Smooth muscle cell of the brain vasculature (primary cell): ENCODE data around the gene THRB.

Experiments
- DNase-seq: peaks from one replicate; pipeline ENCODE4 v3.0.0-alpha.2; 2012; ENCODE audit warnings: low read depth, low spot score

The THRB gene

GRCh38 chr3:24229468-24230221 lies 265.0 kb downstream of the THRB start:
- DNase-seq, result no peak

GRCh38 chr3:24227635-24228034 lies 267.0 kb downstream of the THRB start:
- no peak for DNase-seq

- no peak for DNase-seq
Measured at GRCh38 chr3:24226397-24226796, 268.3 kb downstream of the THRB start.

- DNase-seq, result no peak
Measured at GRCh38 chr3:24225385-24225950, 269.2 kb downstream of the THRB start.

GRCh38 chr3:24224666-24225384 lies 269.8 kb downstream of the THRB start:
- no peak for DNase-seq

- DNase-seq, result no peak
Measured at GRCh38 chr3:24222165-24222805, 272.4 kb downstream of the THRB start.

GRCh38 chr3:24220859-24221657 lies 273.6 kb downstream of the THRB start:
- DNase-seq, result peak; percentile 59

GRCh38 chr3:24215502-24215901 lies 279.1 kb downstream of the THRB start:
- no peak for DNase-seq

- DNase-seq, result no peak
Measured at GRCh38 chr3:24211381-24211780, 283.3 kb downstream of the THRB start.

GRCh38 chr3:24202071-24202470 lies 292.6 kb downstream of the THRB start:
- DNase-seq, result no peak

GRCh38 chr3:24201301-24201700 lies 293.3 kb downstream of the THRB start:
- no peak for DNase-seq

GRCh38 chr3:24199775-24200247 lies 294.8 kb downstream of the THRB start:
- no peak for DNase-seq

- DNase-seq, result no peak
Measured at GRCh38 chr3:24199300-24199699, 295.4 kb downstream of the THRB start.

GRCh38 chr3:24198728-24199127 lies 295.9 kb downstream of the THRB start:
- no peak for DNase-seq

- DNase-seq, result no peak
Measured at GRCh38 chr3:24197809-24198208, 296.8 kb downstream of the THRB start.

- DNase-seq, result no peak
Measured at GRCh38 chr3:24196526-24196925, 298.1 kb downstream of the THRB start.

- no peak for DNase-seq
Measured at GRCh38 chr3:24195504-24196230, 299.0 kb downstream of the THRB start.

GRCh38 chr3:24192469-24193056 lies 302.1 kb downstream of the THRB start:
- no peak for DNase-seq

- DNase-seq, result no peak
Measured at GRCh38 chr3:24191801-24192403, 302.7 kb downstream of the THRB start.

GRCh38 chr3:24190256-24190655 lies 304.4 kb downstream of the THRB start:
- DNase-seq, result no peak
